Measurements from ENCODE around the gene MEIS1.

The MEIS1 gene

DNA sequence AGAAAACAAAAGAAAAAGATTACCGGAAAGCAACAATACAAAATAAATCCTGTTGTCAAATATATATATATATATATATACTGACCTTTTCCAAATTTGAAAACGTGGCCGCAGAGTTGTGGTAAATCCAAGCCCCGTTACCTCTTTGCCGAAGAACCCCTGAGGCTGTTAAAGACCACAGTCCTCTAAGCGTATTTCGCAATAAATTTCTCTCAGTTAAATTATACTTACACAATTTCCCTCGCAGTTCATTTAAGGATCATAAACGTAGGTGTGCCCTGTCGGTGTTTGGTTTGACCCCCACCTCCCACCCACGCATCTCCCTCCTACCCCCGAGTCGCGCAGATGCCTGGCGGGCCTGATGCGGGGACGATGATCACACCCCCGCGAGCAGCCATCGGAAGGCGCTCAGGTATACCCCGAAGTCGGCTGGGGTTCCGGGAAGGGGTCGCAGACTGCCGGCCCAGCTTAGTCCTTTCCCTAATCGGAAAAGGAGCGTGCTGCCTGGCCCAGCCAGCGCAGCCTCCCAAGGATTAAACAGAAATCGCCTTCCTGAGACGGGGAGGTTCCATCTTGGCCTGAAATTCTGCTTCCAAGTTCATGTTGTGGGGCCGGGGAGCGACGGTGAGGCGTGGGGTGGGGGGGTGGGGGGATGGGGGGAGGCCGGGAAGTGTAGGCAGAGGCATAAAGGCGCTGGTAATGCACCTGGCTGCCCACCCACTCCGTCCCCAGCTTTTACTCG is 2.9 kb upstream of the MEIS1 start:
- no peak for DNase-seq

DNA sequence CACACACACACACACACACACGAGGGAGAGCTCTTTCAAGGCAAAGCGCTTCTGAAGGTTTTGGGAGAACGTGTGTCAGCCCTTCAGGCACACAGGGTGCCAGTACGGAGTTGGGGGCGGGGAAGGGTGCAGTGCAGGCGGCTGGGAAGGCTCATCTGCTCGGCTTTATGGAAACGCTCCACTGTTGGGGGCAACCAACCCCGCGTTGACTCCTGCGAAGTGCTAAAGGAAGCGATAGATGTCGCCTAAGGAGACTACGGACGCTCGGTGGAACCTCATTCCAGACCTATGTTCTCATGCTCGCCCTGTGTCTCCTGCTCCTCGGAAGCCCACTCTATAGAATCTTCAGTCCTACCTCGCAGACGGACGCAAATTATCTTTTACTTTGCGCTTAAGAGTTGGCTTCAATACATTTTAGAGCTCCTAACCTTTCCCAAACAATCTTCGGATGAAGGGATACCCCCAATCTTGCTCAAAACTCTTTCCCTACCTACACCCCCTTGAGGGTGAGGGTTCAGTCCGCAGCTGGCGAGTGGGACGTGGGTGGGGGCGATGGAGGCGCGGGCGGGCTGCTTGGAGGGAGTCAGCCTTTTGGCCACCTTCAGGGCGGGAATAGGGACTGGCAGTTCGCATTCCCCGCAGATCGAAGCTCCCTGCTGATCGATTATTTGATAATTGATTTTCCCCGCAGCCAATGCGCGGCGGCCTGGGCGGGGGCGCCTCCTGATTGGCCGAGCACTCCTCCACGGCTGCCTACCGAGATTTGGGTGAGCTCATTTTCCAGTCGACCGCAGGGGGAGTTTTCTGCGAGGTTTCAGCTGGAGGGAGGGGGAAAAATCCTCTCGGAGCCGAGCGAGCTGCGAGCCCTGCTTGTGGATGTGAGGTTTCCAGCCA is 1.9 kb upstream of the MEIS1 start:
- DNase-seq = no peak

GRCh38 chr2:66433695-66433944 is 1.3 kb upstream of the MEIS1 start:
- no peak for DNase-seq

DNA sequence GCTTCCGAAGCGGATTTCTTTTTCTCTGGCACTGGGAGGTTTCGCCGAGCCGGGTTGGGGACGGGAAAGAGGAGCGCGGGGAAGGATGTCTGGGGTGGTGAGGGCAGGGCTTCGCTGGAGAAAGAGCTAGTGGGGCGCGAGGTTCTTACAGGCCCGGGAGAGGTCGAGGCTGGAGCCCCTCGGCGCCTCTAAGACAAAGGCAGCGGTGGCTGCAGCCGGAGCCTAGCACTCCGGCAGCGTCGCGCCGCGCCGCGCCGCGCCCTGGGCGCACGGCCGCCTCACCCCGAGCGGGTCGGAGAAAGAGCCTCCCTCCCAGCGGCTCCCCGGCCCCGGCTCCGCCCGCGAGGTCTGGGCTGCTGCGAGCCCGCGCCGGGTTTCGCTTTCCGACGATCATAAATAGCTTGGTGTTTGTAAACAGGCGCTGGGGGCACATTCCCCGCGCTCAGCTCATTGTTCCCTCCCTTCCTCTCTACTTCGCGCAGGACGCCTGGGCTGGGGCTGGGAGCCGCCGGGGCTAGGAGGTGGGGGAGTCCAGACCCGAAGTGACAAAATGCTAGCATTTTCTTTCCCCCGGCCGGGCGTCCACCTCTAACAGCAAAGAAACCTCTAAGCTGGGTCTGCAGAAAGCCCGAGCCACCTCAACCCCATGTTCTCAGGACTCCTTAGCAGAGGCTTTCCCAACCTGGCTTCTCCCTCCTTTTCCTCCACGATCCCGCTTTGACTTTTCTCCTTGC is 813 bp upstream of the MEIS1 start:
- DNase-seq = no peak

GRCh38 chr2:66435549-66435875 is 587 bp downstream of the MEIS1 start:
- DNase-seq = no peak

- DNase-seq = no peak
These were observed 1.0 kb downstream of the MEIS1 start for GRCh38 chr2:66435963-66436362.

DNA sequence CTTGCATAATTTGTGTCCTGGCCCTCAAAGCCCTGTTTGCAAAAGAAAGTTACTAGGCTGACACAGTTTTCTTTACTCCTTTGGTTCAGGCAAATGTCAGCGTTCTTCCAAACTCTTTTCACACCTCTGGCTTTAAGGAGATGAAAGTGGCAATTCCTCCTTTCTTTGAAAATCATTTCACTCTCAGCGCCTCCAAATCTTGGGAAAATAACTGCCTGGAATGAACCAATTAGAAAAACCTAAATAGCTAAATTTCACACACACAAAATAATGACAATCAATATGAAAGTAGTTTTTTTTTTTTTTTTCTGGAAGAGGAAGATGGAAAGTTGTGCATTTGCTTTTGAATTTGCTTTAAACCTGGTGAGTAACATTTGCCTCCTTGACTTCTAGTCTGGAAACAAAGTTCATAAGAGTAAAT is 1.7 kb downstream of the MEIS1 start:
- no peak for DNase-seq

DNA sequence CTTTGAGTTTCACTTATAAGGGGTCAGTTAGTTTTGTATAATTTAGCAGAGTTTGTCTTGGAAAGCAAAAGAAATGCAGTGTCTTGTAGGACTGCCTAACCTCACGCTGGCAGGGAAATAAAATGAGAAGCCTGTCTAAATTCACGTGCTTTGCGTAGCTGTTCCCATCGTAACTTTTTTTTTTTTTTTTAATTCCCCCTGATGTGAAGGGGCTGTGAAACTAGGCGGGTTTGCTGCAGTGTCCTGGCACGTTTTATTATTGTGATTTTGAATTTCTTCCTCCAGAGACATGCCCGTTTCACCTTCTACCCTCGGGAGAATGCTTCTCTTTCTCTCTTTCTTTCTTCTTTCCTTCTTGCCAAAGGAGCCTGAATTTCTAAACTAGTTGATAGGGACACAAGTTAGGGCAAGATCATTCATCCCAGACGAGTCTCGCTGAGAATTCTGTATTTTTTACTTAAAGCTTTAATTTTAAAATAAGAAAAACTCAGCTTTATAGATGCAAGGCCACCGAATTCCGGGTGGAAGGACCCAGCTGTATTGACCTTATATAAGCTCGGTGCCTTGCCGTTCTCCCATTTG is 2.3 kb downstream of the MEIS1 start:
- DNase-seq = no peak

- DNase-seq = no peak
These were observed 3.0 kb downstream of the MEIS1 start for GRCh38 chr2:66437691-66438497.

GRCh38 chr2:66438498-66438833 is 3.5 kb downstream of the MEIS1 start:
- no peak for DNase-seq

GRCh38 chr2:66438891-66439811 is 4.2 kb downstream of the MEIS1 start:
- no peak for DNase-seq

GRCh38 chr2:66439812-66440542 is 5.1 kb downstream of the MEIS1 start:
- DNase-seq = no peak

DNA sequence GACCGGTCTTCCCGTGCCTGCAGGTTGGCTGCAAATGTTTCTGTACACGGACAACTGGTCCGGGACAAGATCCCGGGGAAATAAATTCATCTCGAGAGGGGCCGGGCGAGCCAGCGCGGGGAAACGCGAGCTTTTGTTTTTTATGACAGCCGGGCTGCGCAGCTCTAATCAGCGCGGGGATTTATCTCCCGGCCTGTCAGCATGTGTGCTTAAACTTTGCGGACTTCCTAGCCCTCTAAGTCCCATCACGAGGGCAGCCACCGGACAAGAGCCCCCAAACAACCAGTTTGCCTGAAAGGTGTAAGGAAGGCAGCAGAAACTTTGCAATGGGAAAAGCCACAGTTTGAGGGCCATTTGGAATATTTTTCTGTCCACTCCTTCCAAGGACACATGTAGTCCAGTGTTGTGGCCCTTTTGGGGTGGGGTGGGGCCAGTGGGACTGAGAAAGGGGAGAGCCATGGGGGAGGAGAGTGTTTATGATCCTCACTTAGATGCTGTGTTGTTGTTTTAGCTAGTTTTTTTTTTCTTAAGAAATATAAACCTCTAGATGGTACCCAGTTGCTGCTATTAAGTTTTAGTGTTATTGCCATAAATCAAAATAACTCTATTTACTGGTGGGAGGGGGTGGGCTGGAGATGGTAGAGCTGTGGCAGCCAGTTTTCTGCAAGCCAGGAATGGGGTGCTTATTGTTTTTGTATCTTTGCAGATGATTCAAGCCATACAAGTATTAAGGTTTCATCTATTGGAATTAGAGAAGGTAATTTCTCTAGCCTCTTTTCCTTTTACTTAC is 6.0 kb downstream of the MEIS1 start:
- DNase-seq = no peak

DNA sequence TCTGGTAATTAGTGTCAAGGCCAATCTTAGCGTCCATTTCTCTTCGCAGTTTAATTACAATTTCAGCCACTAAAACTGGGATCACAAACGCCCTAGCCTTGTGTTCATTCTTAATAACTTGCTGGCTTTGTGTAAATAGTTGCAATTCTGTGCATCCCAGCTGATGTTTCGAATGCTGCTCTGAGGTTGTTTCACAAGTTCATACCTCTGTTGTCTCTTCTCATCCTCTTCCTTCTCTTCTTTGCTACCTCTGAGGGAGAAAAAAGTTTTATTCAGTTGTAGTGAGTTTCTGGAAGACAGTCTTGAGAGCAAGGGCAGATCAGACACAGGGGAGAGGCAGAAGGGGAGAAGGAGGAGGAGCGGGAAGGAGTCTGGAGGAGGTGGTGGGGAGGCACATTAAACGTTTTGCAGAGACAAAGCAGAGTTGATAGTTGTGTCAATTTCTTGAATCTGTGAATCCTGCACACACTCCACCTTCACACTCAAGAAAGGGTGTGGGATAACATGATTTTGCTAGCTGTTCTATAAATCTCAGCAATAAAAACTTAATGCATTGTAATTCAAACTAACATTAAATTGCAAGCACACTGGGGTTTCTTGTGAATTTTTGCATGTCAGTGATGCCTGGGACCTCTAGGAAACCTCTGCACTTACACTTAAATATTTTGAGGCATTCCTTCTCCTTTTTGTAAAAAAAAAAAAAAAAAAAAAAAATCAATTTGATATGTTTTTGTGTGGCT is 6.8 kb downstream of the MEIS1 start:
- DNase-seq = no peak

GRCh38 chr2:66442516-66443185 is 7.7 kb downstream of the MEIS1 start:
- DNase-seq = no peak

DNA sequence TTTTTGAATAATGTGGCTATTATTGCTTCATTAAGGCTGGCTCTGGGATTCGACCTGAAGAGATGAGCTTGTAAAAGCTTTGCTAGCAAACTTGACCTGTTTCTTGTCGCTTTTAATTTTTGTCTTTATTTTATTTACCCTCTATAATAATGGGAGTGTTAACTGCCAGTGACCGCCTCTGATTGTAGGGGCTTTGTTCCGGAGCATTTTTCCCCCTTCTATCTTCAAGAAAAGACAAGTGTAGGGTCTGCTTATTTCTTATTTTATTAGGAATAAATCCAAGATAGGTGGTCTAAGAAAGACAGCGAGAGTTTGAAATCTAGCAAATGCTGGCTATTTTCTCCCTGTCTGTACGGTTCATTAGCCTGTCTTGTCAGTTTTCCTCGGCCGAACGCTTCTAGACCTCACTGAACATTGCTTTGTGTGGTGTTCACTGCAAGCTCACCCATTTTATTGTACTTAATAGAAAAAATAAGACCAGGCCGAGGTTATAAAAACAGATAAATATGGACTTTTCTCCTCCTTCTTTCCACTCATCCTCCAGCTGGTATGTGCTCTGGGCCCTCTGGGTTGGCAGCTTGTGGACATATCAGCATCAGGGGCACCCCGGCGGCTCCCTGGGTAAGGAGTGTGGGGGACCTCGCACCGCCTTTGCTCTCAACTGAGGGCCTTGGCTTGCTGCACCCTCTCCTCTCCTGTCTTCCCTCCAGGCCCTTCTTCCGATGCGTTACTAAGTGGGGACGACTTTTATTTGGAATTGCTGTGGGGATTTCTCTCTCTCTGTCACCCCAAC is 8.5 kb downstream of the MEIS1 start:
- DNase-seq = no peak

GRCh38 chr2:66443979-66444861 is 9.3 kb downstream of the MEIS1 start:
- no peak for DNase-seq
